ENCODE data around the gene GRIK3.

DNA sequence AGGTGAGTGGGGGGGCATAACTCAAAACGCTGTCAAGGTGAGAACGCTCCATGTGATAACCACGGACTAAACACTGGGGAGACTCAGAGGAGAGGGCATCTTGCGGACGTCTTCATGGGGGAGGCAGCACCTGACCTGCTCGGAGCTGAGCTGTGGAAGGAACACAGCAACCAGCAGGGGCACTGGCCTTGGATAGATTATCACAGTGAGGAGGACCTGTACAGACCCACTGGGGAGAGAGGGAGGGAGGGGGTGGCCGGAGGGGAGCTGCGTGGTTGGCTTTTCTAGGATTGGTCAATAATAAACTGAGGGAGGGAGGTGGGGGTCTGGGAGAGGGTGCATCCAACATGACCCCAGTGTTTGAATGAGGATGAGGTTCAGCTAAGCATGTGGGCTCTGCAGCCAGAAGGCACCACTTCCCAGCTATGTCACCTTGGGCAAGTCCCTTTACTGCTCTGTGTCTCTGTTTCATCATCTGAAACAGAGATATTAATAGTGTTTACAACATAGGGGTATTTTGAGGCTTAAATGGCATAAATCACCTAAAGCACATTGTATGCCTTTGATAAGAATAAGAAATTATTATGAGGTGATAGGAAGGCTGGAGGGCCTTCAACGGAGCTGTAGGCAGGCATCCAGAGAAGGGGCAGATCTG lies 123.3 kb downstream of the GRIK3 start:
- TF ChIP-seq, protein P1, sequence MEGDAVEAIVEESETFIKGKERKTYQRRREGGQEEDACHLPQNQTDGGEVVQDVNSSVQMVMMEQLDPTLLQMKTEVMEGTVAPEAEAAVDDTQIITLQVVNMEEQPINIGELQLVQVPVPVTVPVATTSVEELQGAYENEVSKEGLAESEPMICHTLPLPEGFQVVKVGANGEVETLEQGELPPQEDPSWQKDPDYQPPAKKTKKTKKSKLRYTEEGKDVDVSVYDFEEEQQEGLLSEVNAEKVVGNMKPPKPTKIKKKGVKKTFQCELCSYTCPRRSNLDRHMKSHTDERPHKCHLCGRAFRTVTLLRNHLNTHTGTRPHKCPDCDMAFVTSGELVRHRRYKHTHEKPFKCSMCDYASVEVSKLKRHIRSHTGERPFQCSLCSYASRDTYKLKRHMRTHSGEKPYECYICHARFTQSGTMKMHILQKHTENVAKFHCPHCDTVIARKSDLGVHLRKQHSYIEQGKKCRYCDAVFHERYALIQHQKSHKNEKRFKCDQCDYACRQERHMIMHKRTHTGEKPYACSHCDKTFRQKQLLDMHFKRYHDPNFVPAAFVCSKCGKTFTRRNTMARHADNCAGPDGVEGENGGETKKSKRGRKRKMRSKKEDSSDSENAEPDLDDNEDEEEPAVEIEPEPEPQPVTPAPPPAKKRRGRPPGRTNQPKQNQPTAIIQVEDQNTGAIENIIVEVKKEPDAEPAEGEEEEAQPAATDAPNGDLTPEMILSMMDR (IDR thresholded peaks at IDR 0.05): no peak
- TF ChIP-seq POLR2A (IDR thresholded peaks at IDR 0.05): no peak
